ENCODE data around the gene EFNB2.

EFNB2 gene

GRCh38 chr13:106490569-106491321 lies 44.7 kb downstream of the EFNB2 start:
- TF ChIP-seq MAX (IDR thresholded peaks at IDR 0.05; ENCODE audit: low read depth, low read length) = no peak
- no peak for TF ChIP-seq POLR2A (IDR thresholded peaks at IDR 0.05; ENCODE audit: extremely low read depth, insufficient read length)
- TF ChIP-seq MYC (IDR thresholded peaks at IDR 0.05; ENCODE audit: low read depth, low read length) = no peak
- TF ChIP-seq, protein P1, sequence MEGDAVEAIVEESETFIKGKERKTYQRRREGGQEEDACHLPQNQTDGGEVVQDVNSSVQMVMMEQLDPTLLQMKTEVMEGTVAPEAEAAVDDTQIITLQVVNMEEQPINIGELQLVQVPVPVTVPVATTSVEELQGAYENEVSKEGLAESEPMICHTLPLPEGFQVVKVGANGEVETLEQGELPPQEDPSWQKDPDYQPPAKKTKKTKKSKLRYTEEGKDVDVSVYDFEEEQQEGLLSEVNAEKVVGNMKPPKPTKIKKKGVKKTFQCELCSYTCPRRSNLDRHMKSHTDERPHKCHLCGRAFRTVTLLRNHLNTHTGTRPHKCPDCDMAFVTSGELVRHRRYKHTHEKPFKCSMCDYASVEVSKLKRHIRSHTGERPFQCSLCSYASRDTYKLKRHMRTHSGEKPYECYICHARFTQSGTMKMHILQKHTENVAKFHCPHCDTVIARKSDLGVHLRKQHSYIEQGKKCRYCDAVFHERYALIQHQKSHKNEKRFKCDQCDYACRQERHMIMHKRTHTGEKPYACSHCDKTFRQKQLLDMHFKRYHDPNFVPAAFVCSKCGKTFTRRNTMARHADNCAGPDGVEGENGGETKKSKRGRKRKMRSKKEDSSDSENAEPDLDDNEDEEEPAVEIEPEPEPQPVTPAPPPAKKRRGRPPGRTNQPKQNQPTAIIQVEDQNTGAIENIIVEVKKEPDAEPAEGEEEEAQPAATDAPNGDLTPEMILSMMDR (IDR thresholded peaks at IDR 0.05; ENCODE audit: low read depth, low read length) = no peak
- DNase-seq (ENCODE audit: low read depth) = no peak
- no peak overlapping the region for H3K4me3 ChIP-seq (ENCODE audit: low read depth, low read length)

DNA sequence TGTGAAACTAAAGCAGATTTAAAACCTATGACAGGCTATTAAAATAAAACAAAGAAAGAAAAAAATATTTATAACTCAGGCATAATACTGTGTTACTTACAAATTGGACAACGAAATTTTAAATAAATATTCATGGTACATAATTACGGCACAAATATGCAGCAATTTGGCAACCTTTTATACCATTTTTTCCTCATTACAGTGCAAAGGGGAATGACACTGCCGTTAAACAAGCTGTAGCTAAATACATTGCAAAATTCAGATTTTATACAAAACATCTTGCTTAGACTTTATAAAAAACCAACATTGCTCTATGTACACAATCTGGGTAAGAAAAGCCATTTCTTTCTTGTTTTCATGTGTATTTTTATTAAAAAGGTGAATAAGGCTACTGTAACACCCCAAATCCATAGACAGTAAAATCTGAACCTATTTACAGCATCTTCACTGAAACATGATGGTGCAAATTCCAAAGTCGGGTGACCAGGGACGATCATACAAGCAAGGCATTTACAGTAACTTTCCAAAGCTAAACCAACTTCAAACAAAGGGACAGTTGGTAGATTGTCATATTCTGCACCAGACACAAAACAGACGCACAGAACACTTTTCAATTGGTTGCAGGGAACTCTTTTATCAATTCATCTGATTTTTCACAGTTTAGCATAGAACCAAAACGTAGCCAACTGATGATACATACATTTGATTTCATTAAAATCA lies 45.5 kb downstream of the EFNB2 start:
- TF ChIP-seq MAX (IDR thresholded peaks at IDR 0.05; ENCODE audit: low read depth, low read length) (no peak), MYC (IDR thresholded peaks at IDR 0.05; ENCODE audit: low read depth, low read length) (no peak), POLR2A (IDR thresholded peaks at IDR 0.05; ENCODE audit: extremely low read depth, insufficient read length) (no peak)
- TF ChIP-seq, protein P1 (IDR thresholded peaks at IDR 0.05; ENCODE audit: low read depth, low read length) = no peak
- no peak overlapping the region for H3K4me3 ChIP-seq (ENCODE audit: low read depth, low read length)
- DNase-seq (ENCODE audit: low read depth) = no peak

GRCh38 chr13:106488686-106489085 lies 46.8 kb downstream of the EFNB2 start:
- no peak for TF ChIP-seq MYC (IDR thresholded peaks at IDR 0.05; ENCODE audit: low read depth, low read length)
- TF ChIP-seq, protein P1 (IDR thresholded peaks at IDR 0.05; ENCODE audit: low read depth, low read length) = no peak
- TF ChIP-seq MAX (IDR thresholded peaks at IDR 0.05; ENCODE audit: low read depth, low read length) = no peak
- no peak for TF ChIP-seq POLR2A (IDR thresholded peaks at IDR 0.05; ENCODE audit: extremely low read depth, insufficient read length)
- no peak for DNase-seq (ENCODE audit: low read depth)
- H3K4me3 ChIP-seq (ENCODE audit: low read depth, low read length) = no peak overlapping the region

- no peak for DNase-seq (ENCODE audit: low read depth)
- no peak for TF ChIP-seq MYC (IDR thresholded peaks at IDR 0.05; ENCODE audit: low read depth, low read length)
- no peak for TF ChIP-seq MAX (IDR thresholded peaks at IDR 0.05; ENCODE audit: low read depth, low read length)
- no peak for TF ChIP-seq POLR2A (IDR thresholded peaks at IDR 0.05; ENCODE audit: extremely low read depth, insufficient read length)
- TF ChIP-seq, protein P1 (IDR thresholded peaks at IDR 0.05; ENCODE audit: low read depth, low read length) = no peak
- no peak overlapping the region for H3K4me3 ChIP-seq (ENCODE audit: low read depth, low read length)
Measured at GRCh38 chr13:106488076-106488475, 47.4 kb downstream of the EFNB2 start.

DNA sequence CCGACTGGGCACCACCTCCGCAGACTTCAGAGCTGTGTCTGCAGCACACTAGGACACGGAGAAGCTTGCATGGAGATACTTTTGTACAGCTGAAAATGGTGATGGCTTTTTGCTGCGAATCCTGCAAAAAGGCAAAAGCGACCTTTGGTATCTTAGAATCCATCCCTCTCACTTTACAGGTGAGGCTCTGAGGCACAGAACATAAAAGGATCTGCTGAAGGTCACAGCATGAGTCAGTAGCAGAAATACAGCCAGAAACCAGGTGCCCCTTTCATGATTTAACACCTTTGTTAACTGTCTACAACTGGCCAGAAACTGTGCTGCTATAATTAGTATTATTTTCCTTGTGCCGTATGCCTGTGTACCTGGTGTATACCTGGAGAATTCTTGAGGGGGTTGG lies 48.3 kb downstream of the EFNB2 start:
- TF ChIP-seq MYC (IDR thresholded peaks at IDR 0.05; ENCODE audit: low read depth, low read length) (no peak), POLR2A (IDR thresholded peaks at IDR 0.05; ENCODE audit: extremely low read depth, insufficient read length) (no peak), MAX (IDR thresholded peaks at IDR 0.05; ENCODE audit: low read depth, low read length) (no peak)
- TF ChIP-seq, protein P1 (IDR thresholded peaks at IDR 0.05; ENCODE audit: low read depth, low read length) = no peak
- no peak for DNase-seq (ENCODE audit: low read depth)
- no peak overlapping the region for H3K4me3 ChIP-seq (ENCODE audit: low read depth, low read length)

All from NB4 (cell line).